K562 (cell line): ENCODE data around the gene HBEGF. TPM values are rescaled to one million over a fixed set of nuclear protein-coding genes. Genes with fewer than 3 reads are reported as not detected.

Source experiments
- CXXC5 ChIP-seq: fragments of 250-450 bp; sonication (Bioruptor Pico); IDR thresholded peaks from 2 replicates; pipeline ENCODE4 v1.8.0; 2022; ENCODE audit warnings: inconsistent platforms, mild to moderate bottlenecking, moderate library complexity
- FOSL1 ChIP-seq: fragments of 200-800 bp; sonication (Bioruptor generic); conservative IDR thresholded peaks from 2 replicates; pipeline ENCODE4 v1.6.1; 2016; ENCODE audit warnings: missing genetic modification characterization, missing compliant biosample characterization
- HNRNPH1 ChIP-seq: fragments of 200-400 bp; formaldehyde crosslinking; optimal IDR thresholded peaks from 2 replicates; pipeline ENCODE3; 2017; ENCODE audit warnings: low read depth, mild to moderate bottlenecking, low read length, moderate library complexity
- L3MBTL2 ChIP-seq: fragments of 450-650 bp; IDR thresholded peaks from 2 replicates; pipeline ENCODE4 v1.6.1; 2016; ENCODE audit warnings: mild to moderate bottlenecking, moderate library complexity
- MGA ChIP-seq: fragments of 450-650 bp; IDR thresholded peaks from 2 replicates; pipeline ENCODE4 v1.6.1; 2016; ENCODE audit warnings: mild to moderate bottlenecking, moderate library complexity
- NR4A1 ChIP-seq, 2 experiments: fragments of 250-450 bp in 1 of 2; fragments of 450-650 bp in 1 of 2; sonication (Bioruptor Pico) in 1 of 2; IDR thresholded peaks; 2 replicates each; pipeline versions ENCODE4 v1.4.0 to v1.6.1; 2016 to 2020; ENCODE audit warnings: mild to moderate bottlenecking in 2 of 2, missing compliant biosample characterization in 1 of 2, missing genetic modification characterization in 1 of 2, moderate library complexity in 1 of 2
- NUFIP1 ChIP-seq: fragments of 450-650 bp; IDR thresholded peaks from 2 replicates; pipeline ENCODE4 v1.6.1; 2018; ENCODE audit not compliant: partially characterized antibody
- POLR2AphosphoS5 ChIP-seq: IDR thresholded peaks from 2 replicates; pipeline ENCODE4 v1.6.1; 2011; ENCODE audit warnings: mild to moderate bottlenecking, low read depth, low read length, moderate library complexity; ENCODE audit not compliant: control insufficient read depth, insufficient read depth
- PRPF4 ChIP-seq: fragments of 200-400 bp; formaldehyde crosslinking; IDR thresholded peaks from one replicate; pipeline ENCODE4 v1.6.1; 2017; ENCODE audit warnings: low read length, low read depth, mild to moderate bottlenecking; ENCODE audit not compliant: insufficient read depth, poor library complexity, severe bottlenecking
- RBM39 ChIP-seq: fragments of 200-400 bp; formaldehyde crosslinking; optimal IDR thresholded peaks from 2 replicates; pipeline ENCODE3; 2018; ENCODE audit warnings: low read depth, low read length
- SAFB2 ChIP-seq: fragments of 200-400 bp; formaldehyde crosslinking; IDR thresholded peaks from 2 replicates; pipeline ENCODE4 v1.6.1; 2018; ENCODE audit warnings: borderline replicate concordance, low read length, low read depth, moderate library complexity; ENCODE audit not compliant: severe bottlenecking
- STAG1 ChIP-seq: sonication (generic); formaldehyde crosslinking; IDR thresholded peaks from 2 replicates; pipeline ENCODE4 v1.5.0; 2020; ENCODE audit warnings: missing genetic modification reagents, borderline replicate concordance
- TGIF2 ChIP-seq: sonication (generic); formaldehyde crosslinking; IDR thresholded peaks from 2 replicates; pipeline ENCODE4 v1.8.1; 2022; ENCODE audit warnings: mild to moderate bottlenecking, missing genetic modification reagents, moderate library complexity
- ZZZ3 ChIP-seq: fragments of 450-650 bp; IDR thresholded peaks from 2 replicates; pipeline ENCODE4 v1.6.1; 2016; ENCODE audit warnings: antibody characterized with exemption, mild to moderate bottlenecking, moderate library complexity
- polyA plus RNA-seq, 8 experiments: library from polyadenylated mRNA; depleted of rRNA in 4 of 8; stranded (reverse) in 5 of 8; unstranded in 3 of 8; fragments of >200 nt; fragmentation: Nextera tagmentation in 2 of 8; fragmentation: Illumina TruSeq in 1 of 8; extraction: Ambion mirVana in 2 of 8; extraction: Trizol in 1 of 8; gene quantifications; 2 replicates each; pipeline versions ENCODE4 v1.2.1 to v1.2.3, GENCODE V29; 2011 to 2014; ENCODE audit warnings: inconsistent platforms in 1 of 8, missing spikeins in 1 of 8
- total RNA-seq, 7 experiments: library from RNA; depleted of rRNA in 6 of 7; stranded (reverse); fragments of >200 nt in 6 of 7; fragmentation: Illumina TruSeq in 2 of 7; extraction: Trizol in 2 of 7; gene quantifications; 2 replicates each; pipeline versions ENCODE4 v1.2.1 to v1.2.3, GENCODE V29; 2011 to 2021; ENCODE audit warnings: low replicate concordance in 1 of 7
- TF ChIP-seq, protein P1 (sequence below): fragments of 250-450 bp; sonication (Bioruptor Pico); IDR thresholded peaks from 2 replicates; pipeline ENCODE4 v1.6.1; 2021; ENCODE audit warnings: mild to moderate bottlenecking
- TF ChIP-seq, protein P2 (sequence below), 2 experiments: fragments of 450-650 bp; IDR thresholded peaks; 2 replicates each; pipeline ENCODE4 v1.6.1; 2016

Gene HBEGF
- total and polyA plus RNA-seq, 9 of the 15 experiments (the other 6 are each of a cell fraction or from before 2014, with no cell fraction given) = 0.11 to 1.1 (median 0.60) TPM

DNA sequence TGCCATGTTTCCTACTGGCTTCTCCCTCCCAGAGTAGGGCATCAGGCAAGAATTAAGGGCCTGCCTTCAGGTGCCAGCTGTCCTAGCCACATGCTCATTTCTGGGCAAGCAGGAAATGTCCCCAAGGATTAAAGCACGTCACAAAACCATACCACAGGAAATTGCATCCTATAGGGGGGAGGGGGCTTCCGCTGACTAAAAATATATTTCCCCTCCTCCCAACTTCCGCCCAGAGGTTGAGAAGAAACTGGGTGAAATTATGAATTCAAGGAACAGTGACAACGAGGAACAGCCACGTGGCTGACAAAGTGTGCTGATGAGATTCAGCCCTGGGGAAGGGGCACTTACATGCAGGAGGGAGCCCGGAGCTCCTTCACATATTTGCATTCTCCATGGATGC is 4.1 kb downstream of the HBEGF start (continued):
- TF ChIP-seq, protein P1, sequence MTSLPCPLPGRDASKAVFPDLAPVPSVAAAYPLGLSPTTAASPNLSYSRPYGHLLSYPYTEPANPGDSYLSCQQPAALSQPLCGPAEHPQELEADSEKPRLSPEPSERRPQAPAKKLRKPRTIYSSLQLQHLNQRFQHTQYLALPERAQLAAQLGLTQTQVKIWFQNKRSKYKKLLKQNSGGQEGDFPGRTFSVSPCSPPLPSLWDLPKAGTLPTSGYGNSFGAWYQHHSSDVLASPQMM (CRISPR knock-in tag) = no peak
- TF ChIP-seq ZZZ3 = no peak
- TF ChIP-seq TGIF2 (CRISPR knock-in tag) = no peak
- TF ChIP-seq CXXC5 (CRISPR knock-in tag) = peak; percentile 27; the same call in 1 of the 2 replicates
- peak; percentile 68 for TF ChIP-seq L3MBTL2
- no peak for TF ChIP-seq SAFB2
- no peak for TF ChIP-seq STAG1 (CRISPR knock-in tag)
- TF ChIP-seq PRPF4 = no peak
- TF ChIP-seq HNRNPH1 = no peak
- TF ChIP-seq FOSL1 (tag) = no peak
- TF ChIP-seq MGA = peak; percentile 54
- TF ChIP-seq NR4A1 (CRISPR knock-in tag; IDR thresholded peaks at IDR 0.05) = no peak
- no peak for TF ChIP-seq NR4A1 (tag; IDR thresholded peaks at IDR 0.05)
- no peak for TF ChIP-seq POLR2AphosphoS5
- TF ChIP-seq, protein P2, sequence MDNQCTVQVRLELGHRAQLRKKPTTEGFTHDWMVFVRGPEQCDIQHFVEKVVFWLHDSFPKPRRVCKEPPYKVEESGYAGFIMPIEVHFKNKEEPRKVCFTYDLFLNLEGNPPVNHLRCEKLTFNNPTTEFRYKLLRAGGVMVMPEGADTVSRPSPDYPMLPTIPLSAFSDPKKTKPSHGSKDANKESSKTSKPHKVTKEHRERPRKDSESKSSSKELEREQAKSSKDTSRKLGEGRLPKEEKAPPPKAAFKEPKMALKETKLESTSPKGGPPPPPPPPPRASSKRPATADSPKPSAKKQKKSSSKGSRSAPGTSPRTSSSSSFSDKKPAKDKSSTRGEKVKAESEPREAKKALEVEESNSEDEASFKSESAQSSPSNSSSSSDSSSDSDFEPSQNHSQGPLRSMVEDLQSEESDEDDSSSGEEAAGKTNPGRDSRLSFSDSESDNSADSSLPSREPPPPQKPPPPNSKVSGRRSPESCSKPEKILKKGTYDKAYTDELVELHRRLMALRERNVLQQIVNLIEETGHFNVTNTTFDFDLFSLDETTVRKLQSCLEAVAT (IDR thresholded peaks at IDR 0.05) = no peak
- TF ChIP-seq RBM39 = no peak
- TF ChIP-seq NUFIP1 = no peak
